Parietal lobe (tissue), 1 donor: Measurements from ENCODE around the gene USP17L5. TPM values are rescaled to one million over a fixed set of nuclear protein-coding genes. Genes with fewer than 3 reads are reported as not detected.

Experiments used
- total RNA-seq: library from RNA; depleted of rRNA; stranded (reverse); fragments of >200 nt; gene quantifications from one replicate; pipeline ENCODE4 v1.2.3, GENCODE V29; 2014

USP17L5 gene, protein sequence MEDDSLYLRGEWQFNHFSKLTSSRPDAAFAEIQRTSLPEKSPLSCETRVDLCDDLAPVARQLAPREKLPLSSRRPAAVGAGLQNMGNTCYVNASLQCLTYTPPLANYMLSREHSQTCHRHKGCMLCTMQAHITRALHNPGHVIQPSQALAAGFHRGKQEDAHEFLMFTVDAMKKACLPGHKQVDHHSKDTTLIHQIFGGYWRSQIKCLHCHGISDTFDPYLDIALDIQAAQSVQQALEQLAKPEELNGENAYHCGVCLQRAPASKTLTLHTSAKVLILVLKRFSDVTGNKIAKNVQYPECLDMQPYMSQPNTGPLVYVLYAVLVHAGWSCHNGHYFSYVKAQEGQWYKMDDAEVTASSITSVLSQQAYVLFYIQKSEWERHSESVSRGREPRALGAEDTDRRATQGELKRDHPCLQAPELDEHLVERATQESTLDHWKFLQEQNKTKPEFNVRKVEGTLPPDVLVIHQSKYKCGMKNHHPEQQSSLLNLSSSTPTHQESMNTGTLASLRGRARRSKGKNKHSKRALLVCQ
- total RNA-seq, result not detected

DNA sequence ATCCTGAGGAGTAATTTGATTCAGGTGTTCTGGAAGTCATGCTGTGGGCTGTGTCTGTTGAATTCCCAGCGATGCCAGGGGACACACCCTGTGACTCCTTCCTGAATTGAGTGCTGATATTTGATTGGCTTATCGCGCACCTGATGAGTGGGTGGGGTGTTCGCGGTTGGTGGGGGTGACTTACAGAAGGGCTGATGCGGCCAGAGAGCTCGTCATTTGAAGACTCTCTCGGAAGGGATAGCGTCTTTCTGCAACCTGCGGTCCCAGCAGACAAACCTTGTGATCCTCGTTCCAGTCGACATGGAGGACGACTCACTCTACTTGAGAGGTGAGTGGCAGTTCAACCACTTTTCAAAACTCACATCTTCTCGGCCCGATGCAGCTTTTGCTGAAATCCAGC, at the start of gene USP17L5:
USP17L5 (plus strand) TSS at position 301 of the 400 bp plus-strand sequence; CDS start at position 301, 0 bp downstream.

DNA sequence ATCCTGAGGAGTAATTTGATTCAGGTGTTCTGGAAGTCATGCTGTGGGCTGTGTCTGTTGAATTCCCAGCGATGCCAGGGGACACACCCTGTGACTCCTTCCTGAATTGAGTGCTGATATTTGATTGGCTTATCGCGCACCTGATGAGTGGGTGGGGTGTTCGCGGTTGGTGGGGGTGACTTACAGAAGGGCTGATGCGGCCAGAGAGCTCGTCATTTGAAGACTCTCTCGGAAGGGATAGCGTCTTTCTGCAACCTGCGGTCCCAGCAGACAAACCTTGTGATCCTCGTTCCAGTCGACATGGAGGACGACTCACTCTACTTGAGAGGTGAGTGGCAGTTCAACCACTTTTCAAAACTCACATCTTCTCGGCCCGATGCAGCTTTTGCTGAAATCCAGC, 14.3 kb upstream of the USP17L5 start, which contains the start of gene USP17L24:
USP17L24 (plus strand) TSS at position 301 of the 400 bp plus-strand sequence; CDS start at position 301, 0 bp downstream.

DNA sequence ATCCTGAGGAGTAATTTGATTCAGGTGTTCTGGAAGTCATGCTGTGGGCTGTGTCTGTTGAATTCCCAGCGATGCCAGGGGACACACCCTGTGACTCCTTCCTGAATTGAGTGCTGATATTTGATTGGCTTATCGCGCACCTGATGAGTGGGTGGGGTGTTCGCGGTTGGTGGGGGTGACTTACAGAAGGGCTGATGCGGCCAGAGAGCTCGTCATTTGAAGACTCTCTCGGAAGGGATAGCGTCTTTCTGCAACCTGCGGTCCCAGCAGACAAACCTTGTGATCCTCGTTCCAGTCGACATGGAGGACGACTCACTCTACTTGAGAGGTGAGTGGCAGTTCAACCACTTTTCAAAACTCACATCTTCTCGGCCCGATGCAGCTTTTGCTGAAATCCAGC, 9.6 kb upstream of the USP17L5 start, which contains the start of gene USP17L25:
USP17L25 (plus strand) TSS at position 301 of the 400 bp plus-strand sequence; CDS start at position 301, 0 bp downstream.

DNA sequence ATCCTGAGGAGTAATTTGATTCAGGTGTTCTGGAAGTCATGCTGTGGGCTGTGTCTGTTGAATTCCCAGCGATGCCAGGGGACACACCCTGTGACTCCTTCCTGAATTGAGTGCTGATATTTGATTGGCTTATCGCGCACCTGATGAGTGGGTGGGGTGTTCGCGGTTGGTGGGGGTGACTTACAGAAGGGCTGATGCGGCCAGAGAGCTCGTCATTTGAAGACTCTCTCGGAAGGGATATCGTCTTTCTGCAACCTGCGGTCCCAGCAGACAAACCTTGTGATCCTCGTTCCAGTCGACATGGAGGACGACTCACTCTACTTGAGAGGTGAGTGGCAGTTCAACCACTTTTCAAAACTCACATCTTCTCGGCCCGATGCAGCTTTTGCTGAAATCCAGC, 4.8 kb upstream of the USP17L5 start, which contains the start of gene USP17L26:
USP17L26 (plus strand) TSS at position 301 of the 400 bp plus-strand sequence; CDS start at position 301, 0 bp downstream.

DNA sequence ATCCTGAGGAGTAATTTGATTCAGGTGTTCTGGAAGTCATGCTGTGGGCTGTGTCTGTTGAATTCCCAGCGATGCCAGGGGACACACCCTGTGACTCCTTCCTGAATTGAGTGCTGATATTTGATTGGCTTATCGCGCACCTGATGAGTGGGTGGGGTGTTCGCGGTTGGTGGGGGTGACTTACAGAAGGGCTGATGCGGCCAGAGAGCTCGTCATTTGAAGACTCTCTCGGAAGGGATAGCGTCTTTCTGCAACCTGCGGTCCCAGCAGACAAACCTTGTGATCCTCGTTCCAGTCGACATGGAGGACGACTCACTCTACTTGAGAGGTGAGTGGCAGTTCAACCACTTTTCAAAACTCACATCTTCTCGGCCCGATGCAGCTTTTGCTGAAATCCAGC, 4.6 kb downstream of the USP17L5 start, which contains the start of gene USP17L27:
USP17L27 (plus strand) TSS at position 301 of the 400 bp plus-strand sequence; CDS start at position 301, 0 bp downstream.

DNA sequence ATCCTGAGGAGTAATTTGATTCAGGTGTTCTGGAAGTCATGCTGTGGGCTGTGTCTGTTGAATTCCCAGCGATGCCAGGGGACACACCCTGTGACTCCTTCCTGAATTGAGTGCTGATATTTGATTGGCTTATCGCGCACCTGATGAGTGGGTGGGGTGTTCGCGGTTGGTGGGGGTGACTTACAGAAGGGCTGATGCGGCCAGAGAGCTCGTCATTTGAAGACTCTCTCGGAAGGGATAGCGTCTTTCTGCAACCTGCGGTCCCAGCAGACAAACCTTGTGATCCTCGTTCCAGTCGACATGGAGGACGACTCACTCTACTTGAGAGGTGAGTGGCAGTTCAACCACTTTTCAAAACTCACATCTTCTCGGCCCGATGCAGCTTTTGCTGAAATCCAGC, 9.4 kb downstream of the USP17L5 start, which contains the start of gene USP17L28:
USP17L28 (plus strand) TSS at position 301 of the 400 bp plus-strand sequence; CDS start at position 301, 0 bp downstream.

DNA sequence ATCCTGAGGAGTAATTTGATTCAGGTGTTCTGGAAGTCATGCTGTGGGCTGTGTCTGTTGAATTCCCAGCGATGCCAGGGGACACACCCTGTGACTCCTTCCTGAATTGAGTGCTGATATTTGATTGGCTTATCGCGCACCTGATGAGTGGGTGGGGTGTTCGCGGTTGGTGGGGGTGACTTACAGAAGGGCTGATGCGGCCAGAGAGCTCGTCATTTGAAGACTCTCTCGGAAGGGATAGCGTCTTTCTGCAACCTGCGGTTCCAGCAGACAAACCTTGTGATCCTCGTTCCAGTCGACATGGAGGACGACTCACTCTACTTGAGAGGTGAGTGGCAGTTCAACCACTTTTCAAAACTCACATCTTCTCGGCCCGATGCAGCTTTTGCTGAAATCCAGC, 14.1 kb downstream of the USP17L5 start, which contains the start of gene USP17L29:
USP17L29 (plus strand) TSS at position 301 of the 400 bp plus-strand sequence; CDS start at position 301, 0 bp downstream.

DNA sequence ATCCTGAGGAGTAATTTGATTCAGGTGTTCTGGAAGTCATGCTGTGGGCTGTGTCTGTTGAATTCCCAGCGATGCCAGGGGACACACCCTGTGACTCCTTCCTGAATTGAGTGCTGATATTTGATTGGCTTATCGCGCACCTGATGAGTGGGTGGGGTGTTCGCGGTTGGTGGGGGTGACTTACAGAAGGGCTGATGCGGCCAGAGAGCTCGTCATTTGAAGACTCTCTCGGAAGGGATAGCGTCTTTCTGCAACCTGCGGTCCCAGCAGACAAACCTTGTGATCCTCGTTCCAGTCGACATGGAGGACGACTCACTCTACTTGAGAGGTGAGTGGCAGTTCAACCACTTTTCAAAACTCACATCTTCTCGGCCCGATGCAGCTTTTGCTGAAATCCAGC, 23.6 kb downstream of the USP17L5 start, which contains the start of gene USP17L30:
USP17L30 (plus strand) TSS at position 301 of the 400 bp plus-strand sequence; CDS start at position 301, 0 bp downstream.

Other genes with a start within 250 kb of the USP17L5 start
- not detected for gene FAM90A26, start 169.0 kb upstream of the USP17L5 start, total RNA-seq
- not detected for gene USP17L10, start 128.7 kb upstream of the USP17L5 start, total RNA-seq
- gene USP17L11, start 124.0 kb upstream of the USP17L5 start, total RNA-seq, result not detected
- not detected for gene USP17L12, start 119.3 kb upstream of the USP17L5 start, total RNA-seq
- gene USP17L13, start 114.5 kb upstream of the USP17L5 start, total RNA-seq, result not detected
- not detected for gene USP17L15, start 105.0 kb upstream of the USP17L5 start, total RNA-seq
- gene USP17L17, start 95.5 kb upstream of the USP17L5 start, total RNA-seq, result not detected
- not detected for gene USP17L18, start 90.8 kb upstream of the USP17L5 start, total RNA-seq
- gene USP17L19, start 86.0 kb upstream of the USP17L5 start, total RNA-seq, result not detected
- not detected for gene USP17L20, start 81.3 kb upstream of the USP17L5 start, total RNA-seq
- not detected for gene USP17L21, start 76.5 kb upstream of the USP17L5 start, total RNA-seq
- not detected for gene USP17L22, start 71.8 kb upstream of the USP17L5 start, total RNA-seq
- not detected for gene USP17L24, start 14.2 kb upstream of the USP17L5 start, total RNA-seq
- not detected for gene USP17L25, start 9.5 kb upstream of the USP17L5 start, total RNA-seq
- gene USP17L26, start 4.7 kb upstream of the USP17L5 start, total RNA-seq, result not detected
- not detected for gene USP17L27, start 4.7 kb downstream of the USP17L5 start, total RNA-seq
- gene USP17L28, start 9.5 kb downstream of the USP17L5 start, total RNA-seq, result not detected
- not detected for gene USP17L29, start 14.2 kb downstream of the USP17L5 start, total RNA-seq
- gene USP17L30, start 23.7 kb downstream of the USP17L5 start, total RNA-seq, result not detected
- not detected for gene DEFB131A, start 105.0 kb downstream of the USP17L5 start, total RNA-seq